NB4 (cell line): ENCODE data around the gene ENTR1.

ENCODE experiments used
- DNase-seq: peaks from one replicate; pipeline ENCODE4 v3.0.0; 2010; ENCODE audit warnings: low read depth
- H3K4me3 ChIP-seq: one replicate; pipeline ENCODE4 v1.5.1; 2011; ENCODE audit warnings: mild to moderate bottlenecking, low read depth, low read length, moderate library complexity
- MYC ChIP-seq: IDR thresholded peaks from 2 replicates; pipeline ENCODE4 v1.6.1; 2011; ENCODE audit warnings: low read depth, low read length
- POLR2A ChIP-seq: IDR thresholded peaks from 2 replicates; pipeline ENCODE4 v1.6.1; 2011; ENCODE audit warnings: mild to moderate bottlenecking; ENCODE audit not compliant: insufficient read length; ENCODE audit errors: extremely low read depth
- TF ChIP-seq, protein P1 (sequence below): IDR thresholded peaks from one replicate; pipeline ENCODE4 v1.5.1; 2012; ENCODE audit warnings: low read depth, low read length
- TF ChIP-seq, protein P2 (sequence below): IDR thresholded peaks from 2 replicates; pipeline ENCODE4 v1.6.1; 2011; ENCODE audit warnings: low read depth, low read length

ENTR1 gene

DNA sequence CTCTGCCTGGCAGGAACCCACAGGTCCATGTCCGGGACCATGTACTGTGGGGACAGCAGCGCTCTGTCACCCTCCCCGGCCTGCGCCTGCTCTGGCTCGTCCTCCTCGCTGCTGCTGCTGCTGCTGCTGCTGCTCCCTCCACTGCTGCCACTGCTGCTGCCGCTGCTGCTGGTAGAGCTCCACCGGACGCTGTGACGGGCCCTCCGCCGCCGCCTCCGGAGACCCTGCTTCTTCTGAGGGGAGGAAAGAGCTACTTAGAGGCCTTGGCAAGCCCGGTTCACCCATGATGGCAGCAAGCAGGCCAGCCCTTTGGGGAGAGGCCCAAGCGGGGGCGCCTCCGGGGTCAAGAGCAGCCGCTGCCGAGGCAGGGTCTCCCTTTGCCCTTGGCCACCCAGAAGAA, 27.0 kb downstream of the ENTR1 start:
- H3K4me3 ChIP-seq: no peak overlapping the region
- no peak for TF ChIP-seq POLR2A
- TF ChIP-seq, protein P1, sequence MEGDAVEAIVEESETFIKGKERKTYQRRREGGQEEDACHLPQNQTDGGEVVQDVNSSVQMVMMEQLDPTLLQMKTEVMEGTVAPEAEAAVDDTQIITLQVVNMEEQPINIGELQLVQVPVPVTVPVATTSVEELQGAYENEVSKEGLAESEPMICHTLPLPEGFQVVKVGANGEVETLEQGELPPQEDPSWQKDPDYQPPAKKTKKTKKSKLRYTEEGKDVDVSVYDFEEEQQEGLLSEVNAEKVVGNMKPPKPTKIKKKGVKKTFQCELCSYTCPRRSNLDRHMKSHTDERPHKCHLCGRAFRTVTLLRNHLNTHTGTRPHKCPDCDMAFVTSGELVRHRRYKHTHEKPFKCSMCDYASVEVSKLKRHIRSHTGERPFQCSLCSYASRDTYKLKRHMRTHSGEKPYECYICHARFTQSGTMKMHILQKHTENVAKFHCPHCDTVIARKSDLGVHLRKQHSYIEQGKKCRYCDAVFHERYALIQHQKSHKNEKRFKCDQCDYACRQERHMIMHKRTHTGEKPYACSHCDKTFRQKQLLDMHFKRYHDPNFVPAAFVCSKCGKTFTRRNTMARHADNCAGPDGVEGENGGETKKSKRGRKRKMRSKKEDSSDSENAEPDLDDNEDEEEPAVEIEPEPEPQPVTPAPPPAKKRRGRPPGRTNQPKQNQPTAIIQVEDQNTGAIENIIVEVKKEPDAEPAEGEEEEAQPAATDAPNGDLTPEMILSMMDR: no peak
- TF ChIP-seq, protein P2, sequence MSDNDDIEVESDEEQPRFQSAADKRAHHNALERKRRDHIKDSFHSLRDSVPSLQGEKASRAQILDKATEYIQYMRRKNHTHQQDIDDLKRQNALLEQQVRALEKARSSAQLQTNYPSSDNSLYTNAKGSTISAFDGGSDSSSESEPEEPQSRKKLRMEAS: no peak
- TF ChIP-seq MYC: no peak
- no peak for DNase-seq

DNA sequence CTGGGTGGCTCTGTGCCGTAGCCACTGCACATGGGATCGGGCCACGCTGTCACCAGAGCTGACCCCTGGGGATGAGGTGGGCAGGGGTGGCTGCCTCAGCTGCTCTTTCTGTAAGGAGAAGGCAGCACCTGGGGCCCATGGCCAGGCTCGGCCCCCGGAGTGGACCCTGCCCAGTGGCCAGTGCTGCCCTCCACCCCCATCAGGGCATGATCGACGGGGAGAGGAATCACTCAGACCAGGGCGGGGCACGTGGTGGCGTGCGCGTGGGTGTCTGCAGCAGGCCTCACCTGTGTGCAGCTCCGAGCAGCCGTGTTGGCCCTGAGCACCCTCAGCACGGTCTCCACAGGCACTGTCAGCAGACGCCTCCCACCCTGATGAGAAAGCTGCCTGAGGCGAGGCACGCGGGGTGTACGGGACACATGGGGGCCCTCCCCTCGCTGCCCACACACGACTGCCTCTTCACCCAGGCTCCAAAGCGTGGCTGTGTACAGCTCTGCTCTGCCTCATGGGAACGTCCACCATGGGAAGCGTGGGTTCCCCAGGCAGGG, 28.4 kb downstream of the ENTR1 start:
- TF ChIP-seq, protein P2: no peak
- TF ChIP-seq, protein P1: no peak
- TF ChIP-seq POLR2A (no peak), MYC (no peak)
- DNase-seq: no peak

DNA sequence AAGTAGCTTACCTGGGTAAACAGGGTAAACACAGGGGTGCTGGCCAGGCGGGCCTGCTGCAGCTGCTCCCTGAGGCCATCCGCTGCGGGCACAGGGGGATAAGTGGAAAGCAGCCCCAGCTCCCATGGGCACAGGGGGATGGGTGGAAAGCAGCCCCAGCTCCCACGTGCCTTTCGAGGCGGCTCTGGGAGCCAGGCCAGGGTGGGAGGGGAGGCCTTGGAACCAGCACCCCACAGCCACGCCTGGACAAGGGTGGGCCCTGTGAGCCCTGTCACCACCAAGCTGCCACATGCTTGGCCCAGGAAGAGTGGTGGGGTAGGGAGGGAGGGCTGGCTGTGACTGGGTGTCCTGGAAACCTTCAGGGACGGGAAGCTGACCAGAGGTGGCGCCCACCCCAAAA, 29.1 kb downstream of the ENTR1 start:
- DNase-seq: no peak
- H3K4me3 ChIP-seq: no peak overlapping the region
- TF ChIP-seq MYC (no peak), POLR2A (no peak)
- TF ChIP-seq, protein P1: no peak
- TF ChIP-seq, protein P2: no peak

More for the DNA sequence above, 28.4 kb downstream of the ENTR1 start:
- no peak overlapping the region for H3K4me3 ChIP-seq

DNA sequence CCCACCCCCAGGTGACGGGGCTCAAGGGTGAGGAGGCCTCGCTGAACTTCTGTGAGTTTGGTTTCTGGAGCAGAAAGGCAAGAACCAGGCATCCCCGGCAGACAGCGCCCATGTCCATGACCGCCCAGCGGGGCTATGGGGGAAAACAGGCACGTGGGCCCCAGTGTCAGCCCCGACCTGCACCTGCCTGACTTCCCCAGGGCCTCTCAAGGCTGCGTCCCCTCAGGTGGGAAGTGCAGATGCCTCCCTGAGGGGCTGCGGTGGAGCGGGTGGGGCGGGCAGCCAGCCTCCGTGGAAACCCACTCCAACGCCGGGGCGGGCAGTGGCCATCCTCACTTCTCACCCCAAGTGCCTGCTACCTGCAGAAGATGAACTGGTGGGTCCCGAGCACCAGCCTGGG, 30.0 kb downstream of the ENTR1 start:
- no peak for DNase-seq
- H3K4me3 ChIP-seq: no peak overlapping the region
- TF ChIP-seq, protein P2: no peak
- no peak for TF ChIP-seq MYC
- no peak for TF ChIP-seq POLR2A
- TF ChIP-seq, protein P1: no peak

DNA sequence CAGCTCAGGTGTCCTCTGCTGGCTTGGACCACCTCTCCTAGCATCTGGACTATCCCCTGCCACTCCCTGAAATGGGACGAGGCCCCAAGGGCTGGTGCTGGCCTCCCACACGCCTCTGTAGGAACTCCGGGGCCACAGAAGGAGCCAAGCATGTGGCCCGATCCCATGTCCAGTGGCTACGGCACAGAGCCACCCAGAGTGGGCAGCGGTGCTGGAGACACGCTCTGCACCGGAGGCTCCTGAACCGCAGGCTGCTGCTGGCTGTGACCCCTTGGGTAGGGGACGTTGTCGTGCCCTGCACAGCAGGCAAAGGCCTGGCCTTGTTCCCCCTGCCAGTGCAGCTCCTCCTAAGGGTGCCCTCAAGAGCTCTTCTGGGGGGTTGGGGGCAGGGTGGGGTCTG, 30.5 kb downstream of the ENTR1 start:
- no peak for DNase-seq
- no peak for TF ChIP-seq MYC
- no peak for TF ChIP-seq POLR2A
- TF ChIP-seq, protein P1: no peak
- TF ChIP-seq, protein P2: no peak

DNA sequence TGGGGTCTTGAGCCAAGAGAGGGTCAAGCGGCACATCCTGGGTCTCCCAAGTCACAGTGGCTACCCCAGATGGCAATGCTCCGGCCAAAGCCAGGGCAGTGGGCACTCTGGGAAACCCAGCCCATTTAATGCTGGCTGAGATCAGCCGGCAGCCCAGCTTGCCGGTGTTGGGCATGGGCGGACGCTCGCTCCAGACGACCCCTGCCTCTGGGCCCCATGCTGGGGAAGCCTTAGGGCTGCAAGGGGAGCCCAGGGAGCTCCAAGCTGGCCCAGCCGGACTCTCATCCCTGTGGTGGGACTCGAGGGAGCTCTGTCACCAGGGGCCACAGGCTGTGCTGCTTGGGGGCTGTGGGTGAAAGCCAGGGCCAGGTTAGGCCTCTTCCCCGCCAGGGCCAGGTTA, 31.0 kb downstream of the ENTR1 start:
- DNase-seq: no peak
- TF ChIP-seq, protein P1: no peak
- TF ChIP-seq POLR2A: no peak
- TF ChIP-seq, protein P2: no peak
- TF ChIP-seq MYC: no peak
- no peak overlapping the region for H3K4me3 ChIP-seq

More for the DNA sequence above, 30.5 kb downstream of the ENTR1 start:
- no peak overlapping the region for H3K4me3 ChIP-seq
